SH-SY5Y (cell line): ENCODE results near the gene DDX39A.

Experiments
- GATA2 ChIP-seq: IDR thresholded peaks from 2 replicates; pipeline ENCODE4 v1.6.1; 2011; ENCODE audit warnings: mild to moderate bottlenecking, low read depth, low read length
- GATA3 ChIP-seq: IDR thresholded peaks from 2 replicates; pipeline ENCODE4 v1.6.1; 2011; ENCODE audit warnings: low read depth, mild to moderate bottlenecking, low read length, moderate library complexity

- TF ChIP-seq GATA2 (no peak), GATA3 (no peak)
Observed at GRCh38 chr19:14439014-14439413, 19.9 kb upstream of the DDX39A start.
